HS-27A (cell line): ENCODE measurements around the gene SIGLEC10.
"Not testable (repeated sequence)": the region's sequence is repeated elsewhere in the genome, so short reads cannot be mapped to it uniquely, and the experiment has no call there.

Experiments
- DNase-seq: peaks from one replicate; pipeline ENCODE4 v3.0.0-alpha.2; 2012; ENCODE audit warnings: low read depth, missing footprints

Gene SIGLEC10, protein sequence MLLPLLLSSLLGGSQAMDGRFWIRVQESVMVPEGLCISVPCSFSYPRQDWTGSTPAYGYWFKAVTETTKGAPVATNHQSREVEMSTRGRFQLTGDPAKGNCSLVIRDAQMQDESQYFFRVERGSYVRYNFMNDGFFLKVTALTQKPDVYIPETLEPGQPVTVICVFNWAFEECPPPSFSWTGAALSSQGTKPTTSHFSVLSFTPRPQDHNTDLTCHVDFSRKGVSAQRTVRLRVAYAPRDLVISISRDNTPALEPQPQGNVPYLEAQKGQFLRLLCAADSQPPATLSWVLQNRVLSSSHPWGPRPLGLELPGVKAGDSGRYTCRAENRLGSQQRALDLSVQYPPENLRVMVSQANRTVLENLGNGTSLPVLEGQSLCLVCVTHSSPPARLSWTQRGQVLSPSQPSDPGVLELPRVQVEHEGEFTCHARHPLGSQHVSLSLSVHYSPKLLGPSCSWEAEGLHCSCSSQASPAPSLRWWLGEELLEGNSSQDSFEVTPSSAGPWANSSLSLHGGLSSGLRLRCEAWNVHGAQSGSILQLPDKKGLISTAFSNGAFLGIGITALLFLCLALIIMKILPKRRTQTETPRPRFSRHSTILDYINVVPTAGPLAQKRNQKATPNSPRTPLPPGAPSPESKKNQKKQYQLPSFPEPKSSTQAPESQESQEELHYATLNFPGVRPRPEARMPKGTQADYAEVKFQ

DNA sequence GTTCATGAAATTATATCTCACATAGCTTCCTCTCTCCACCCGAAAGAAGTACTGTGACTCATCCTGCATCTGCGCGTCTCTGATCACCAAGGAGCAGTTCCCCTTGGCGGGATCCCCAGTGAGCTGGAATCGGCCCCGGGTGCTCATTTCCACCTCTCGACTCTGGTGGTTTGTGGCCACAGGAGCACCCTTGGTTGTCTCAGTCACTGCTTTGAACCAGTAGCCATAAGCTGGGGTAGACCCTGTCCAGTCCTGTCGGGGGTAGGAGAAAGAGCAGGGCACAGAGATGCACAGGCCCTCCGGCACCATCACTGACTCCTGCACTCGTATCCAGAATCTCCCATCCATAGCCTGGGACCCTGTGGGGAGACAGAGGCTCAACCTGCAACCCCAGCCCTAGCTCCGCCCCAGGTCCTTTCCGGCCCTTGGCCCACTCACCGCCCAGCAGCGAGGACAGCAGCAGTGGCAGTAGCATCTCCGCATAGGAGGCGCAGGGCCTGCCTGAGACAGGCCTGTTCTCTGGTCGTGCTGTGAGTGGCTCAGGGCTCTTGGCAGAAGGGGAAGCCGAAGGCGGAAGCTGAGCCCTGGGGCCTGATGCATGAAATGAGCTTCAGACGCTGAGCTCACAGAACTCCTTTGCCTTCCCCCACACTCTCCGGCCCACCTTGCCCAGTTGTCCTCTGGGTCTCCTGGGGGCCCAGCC lies at the start of gene SIGLEC10:
SIGLEC10 (minus strand) TSS at position 536 of the 703 bp plus-strand sequence; CDS start at position 475, 61 bp downstream.
- DNase-seq = no peak

DNA sequence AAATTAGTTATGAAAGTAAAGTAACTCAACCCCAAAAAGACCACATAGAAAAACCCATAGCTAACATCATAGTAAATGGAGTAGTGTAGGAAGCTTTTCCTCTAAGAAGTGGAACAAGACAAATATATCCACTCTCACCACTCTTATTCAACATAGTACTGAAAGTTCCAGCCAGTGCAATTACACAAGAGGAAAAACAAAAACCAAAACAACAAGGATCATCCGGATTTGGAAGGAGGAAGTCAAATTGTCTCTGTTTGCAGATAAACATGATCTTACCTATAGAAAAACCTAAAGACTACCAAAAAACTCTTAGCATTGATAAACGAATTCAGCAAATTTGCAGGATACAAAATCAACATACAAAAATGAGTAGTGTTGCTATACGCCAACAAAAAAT lies 49.3 kb upstream of the SIGLEC10 start:
- no peak for DNase-seq

DNA sequence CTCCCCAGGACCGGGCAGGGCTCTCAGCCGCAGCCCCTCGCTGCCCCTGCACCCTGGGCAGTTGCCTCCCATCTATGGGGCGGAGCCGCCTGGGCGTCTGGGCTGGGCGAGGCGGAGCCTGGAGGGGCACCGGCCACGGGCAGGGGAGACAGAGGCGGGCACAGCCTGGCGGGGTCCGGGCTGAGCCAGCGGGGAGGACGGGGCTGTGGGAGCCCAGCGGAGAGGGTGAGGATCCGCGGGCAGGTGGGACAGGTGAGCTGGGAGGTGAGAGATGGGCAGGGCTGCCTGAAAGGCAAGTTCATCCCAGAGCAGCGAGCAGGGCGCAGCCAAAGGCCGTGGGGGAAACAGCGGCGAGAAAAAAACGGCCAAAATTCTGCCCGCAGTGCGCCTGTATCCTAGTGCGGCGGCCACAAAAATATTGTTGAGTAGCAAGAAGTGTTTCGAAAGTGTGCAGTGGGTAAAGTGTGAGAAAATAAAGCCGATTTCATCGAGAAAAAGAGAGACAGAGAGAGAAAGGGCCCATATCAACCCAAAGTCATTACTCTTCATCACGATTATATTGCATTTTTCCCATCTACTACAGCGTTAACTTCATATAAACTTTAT lies 46.6 kb upstream of the SIGLEC10 start:
- DNase-seq = not testable (repeated sequence)

DNA sequence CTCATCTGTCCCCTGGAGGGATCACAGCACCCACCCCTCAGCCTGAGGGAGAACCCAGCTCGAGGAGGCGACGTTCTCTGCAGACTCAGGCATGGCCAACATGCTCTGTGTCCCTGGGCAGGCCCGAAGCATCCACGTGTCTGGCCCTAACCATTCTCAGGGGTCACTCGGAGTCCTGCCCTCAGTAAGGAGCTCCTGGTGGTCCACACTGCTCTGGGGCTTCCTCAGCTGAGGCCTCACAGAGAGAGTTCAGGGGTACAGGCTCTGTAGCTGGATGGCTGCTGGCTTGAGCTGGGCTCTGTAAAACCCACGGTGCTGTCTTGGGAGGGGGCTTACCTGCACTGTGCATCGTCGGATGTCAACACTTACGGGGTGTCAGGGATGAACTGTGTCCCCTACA lies 45.2 kb upstream of the SIGLEC10 start:
- DNase-seq = no peak

GRCh38 chr19:51462276-51462675 lies 44.8 kb upstream of the SIGLEC10 start:
- no peak for DNase-seq

- DNase-seq = no peak
These were observed 44.3 kb upstream of the SIGLEC10 start for GRCh38 chr19:51461723-51462161.

GRCh38 chr19:51460164-51460992 lies 42.9 kb upstream of the SIGLEC10 start:
- DNase-seq = no peak

DNA sequence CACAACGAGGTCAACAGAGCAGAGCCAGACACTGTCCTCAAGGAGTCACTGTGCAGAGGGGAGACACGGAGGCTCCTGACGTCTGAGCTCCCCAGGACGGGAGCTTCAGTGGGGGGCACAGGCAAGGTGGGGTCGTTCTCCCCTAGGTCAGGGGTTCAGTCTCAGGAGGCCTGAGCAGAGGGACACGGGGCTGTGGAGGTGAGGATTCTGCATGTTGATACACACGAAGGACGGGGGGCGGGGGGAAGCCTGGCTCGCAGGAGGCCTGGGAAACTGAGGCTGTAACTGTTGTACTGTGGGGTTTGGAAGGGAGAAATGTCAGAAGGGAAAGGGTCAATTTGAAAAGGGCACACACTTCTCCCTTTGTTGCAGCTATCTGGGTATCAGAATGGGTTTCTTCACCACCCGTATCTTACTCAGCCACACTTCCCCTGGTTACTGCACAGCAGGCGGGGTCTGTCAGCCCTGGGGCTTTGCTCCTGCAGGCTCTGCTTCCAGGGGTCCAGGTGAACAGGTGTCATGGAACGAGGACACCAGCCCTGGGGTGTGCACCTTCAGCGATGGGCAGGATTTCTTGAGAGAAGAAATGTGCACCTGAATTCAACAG lies 41.6 kb upstream of the SIGLEC10 start:
- no peak for DNase-seq

- DNase-seq = no peak
These were observed 40.7 kb upstream of the SIGLEC10 start, which contains the start of gene SIGLEC8 for GRCh38 chr19:51458051-51458645. SIGLEC8 (minus strand) TSS chr19:51458454; CDS start chr19:51458387, 67 bp downstream.

DNA sequence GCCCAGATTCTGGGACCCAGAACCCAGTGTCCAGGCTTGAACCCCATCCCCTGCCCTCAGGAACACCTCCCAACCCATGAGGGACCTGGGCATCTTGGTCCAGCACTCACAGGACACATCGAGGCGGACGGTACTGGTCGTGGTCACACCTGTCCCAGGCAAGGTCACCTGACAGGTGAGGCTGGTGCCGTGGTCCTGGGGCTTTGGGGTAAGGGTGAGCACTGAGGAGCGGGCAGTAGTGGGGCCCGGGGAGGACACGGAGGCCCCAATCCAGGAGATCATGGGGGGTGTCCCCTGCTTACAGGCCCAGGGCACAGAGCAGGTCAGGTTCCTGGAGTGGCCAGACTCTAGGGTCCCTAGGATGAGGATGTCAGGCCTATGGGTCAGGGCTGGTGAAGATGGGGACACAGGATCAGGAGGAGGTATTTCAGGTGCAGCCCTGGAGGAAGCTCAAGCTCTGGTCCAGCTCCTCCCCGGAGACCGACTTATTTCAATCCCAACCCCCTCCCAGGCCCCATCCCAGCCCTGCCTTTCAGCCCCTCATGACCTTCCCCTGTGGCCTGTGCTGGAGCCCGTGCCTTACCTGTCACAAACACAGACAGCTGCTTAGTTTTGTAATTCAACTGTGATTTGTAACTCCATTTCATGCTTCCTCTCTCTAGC lies 40.0 kb upstream of the SIGLEC10 start:
- DNase-seq = no peak

DNA sequence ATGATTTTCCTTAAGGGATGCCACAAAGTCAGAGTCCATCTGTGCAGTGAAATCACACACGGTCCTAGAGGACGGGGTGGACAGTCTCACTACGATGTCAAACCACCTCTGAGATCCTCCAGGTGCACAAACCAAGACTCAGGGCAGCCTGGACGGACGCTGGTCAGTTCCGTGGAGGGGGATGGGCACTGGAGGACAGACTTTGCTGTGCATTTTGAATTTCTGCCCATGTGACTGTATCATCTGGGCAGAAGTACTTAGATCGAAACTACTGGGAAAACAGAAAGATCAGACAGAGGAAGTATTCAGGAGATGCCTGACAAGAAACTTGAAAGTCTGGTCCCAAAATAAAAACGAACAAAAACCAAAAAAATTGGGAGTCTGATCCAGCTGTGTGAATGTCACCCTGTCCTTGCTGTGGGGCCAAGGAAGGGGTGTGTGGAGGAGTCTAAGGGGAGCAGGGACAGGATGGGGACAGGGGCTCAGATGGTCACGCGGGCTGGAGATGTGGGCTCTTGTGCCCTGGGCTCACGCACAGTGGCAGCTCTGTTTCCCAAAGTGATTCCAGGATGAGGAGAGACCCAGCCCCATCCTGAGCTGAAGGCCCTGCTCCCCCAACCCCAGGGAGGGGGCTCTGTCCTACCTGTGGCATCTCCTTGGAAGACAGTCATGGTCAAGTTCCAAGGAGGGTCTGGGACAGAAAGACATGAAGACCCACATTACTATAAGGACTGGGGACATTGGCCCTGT lies 39.3 kb upstream of the SIGLEC10 start:
- DNase-seq = no peak

GRCh38 chr19:51450730-51451307 lies 33.4 kb upstream of the SIGLEC10 start:
- no peak for DNase-seq

DNA sequence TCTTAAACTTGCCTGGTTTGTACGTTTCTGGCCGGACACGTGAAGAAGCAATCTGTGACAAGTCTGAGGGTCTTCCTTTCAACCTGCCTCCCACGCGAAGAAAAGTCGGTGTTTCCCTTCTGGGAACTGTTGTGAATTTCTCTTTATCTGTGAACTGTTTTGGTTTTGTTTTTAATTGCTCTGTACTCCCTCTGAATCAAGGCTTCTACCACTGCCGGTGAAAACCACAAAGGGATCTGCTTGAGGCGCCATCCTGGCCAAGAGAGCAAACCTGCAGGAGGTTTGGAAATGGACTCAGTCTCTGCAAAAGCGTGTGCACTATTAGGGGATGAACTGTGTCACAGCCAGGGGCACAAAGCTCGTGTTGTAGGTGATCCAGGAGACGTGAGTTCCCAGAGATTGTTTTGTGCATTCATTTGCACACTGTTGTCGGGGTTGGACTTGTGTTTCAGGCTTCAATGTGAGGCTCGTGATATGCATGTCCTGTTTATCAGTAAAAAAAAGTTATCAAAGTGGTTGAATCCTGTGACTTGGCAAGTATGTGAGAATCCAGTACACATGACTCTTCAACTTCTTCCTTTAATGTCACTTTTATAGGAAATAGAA lies 31.1 kb upstream of the SIGLEC10 start:
- DNase-seq = no peak

DNA sequence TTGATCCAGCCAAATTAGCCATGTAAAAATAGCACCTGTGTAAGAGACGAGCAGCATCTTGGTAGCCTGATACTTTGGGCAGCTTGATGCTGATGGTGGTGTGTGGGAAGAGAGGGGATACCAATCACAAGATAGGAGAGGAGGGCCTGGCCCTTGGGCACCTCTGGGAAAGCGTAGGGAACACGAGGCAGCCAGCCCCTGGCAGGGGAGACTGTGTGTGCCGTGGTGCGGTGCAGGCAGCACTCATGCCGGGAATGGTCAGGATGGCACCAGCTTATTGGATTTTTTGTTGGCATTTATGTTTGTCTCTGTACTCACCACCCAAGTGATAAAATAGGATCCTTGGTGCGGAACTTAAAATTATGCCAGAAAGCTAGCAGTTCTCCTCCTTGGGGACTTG lies 30.6 kb upstream of the SIGLEC10 start:
- DNase-seq = no peak

DNA sequence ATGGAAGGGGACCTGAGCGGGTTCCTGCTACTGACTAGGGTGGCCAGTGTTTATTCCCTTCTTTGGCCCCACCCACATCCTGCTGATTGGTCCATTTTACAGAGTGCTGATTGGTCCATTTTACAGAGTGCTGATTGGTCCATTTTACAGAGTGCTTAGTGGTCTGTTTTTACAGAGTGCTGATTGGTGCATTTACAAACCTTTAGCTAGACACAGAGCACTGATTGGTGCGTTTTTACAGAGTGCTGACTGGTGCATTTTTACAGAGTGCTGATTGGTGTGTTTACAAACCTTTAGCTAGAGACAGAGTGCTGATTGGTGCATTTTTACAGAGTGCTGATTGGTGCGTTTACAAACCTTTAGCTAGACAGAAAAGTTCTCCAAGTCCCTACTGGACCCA lies 30.1 kb upstream of the SIGLEC10 start:
- not testable (repeated sequence) for DNase-seq

- DNase-seq = no peak
These were observed 24.3 kb upstream of the SIGLEC10 start for GRCh38 chr19:51441410-51442390.

GRCh38 chr19:51440846-51441409 lies 23.5 kb upstream of the SIGLEC10 start:
- DNase-seq = no peak
